Liver (tissue), 9 donors: ENCODE data around the gene CD46. TPM values are rescaled to one million over a fixed set of nuclear protein-coding genes. Genes with fewer than 3 reads are reported as not detected.

Experiments
- DNase-seq: peaks from one replicate; pipeline ENCODE4 v3.0.0-alpha.2; 2017; ENCODE audit warnings: low spot score
- H3K27ac ChIP-seq, 2 donors: one replicate each; pipeline ENCODE4 v1.7.0; 2013; ENCODE audit warnings: inconsistent platforms in 2 of 2, low read length in 2 of 2, control low read depth in 1 of 2, low read depth in 1 of 2, mild to moderate bottlenecking in 1 of 2
- H3K27me3 ChIP-seq, 4 donors: one replicate each; pipeline versions ENCODE4 v1.6.1 to v1.7.0; 2013; ENCODE audit warnings: low read length in 3 of 4, inconsistent platforms in 1 of 4, mild to moderate bottlenecking in 1 of 4, moderate library complexity in 1 of 4; ENCODE audit not compliant: control insufficient read depth in 4 of 4, insufficient read depth in 4 of 4
- H3K36me3 ChIP-seq, 4 donors: one replicate each; pipeline versions ENCODE4 v1.6.1 to v1.7.0; 2013; ENCODE audit warnings: low read length in 3 of 4, mild to moderate bottlenecking in 3 of 4, low read depth in 1 of 4, moderate library complexity in 1 of 4; ENCODE audit not compliant: control insufficient read depth in 4 of 4, insufficient read depth in 3 of 4
- H3K4me1 ChIP-seq, 4 donors: one replicate each; pipeline versions ENCODE4 v1.6.1 to v1.7.0; 2013; ENCODE audit warnings: low read length in 3 of 4, mild to moderate bottlenecking in 3 of 4, moderate library complexity in 1 of 4; ENCODE audit not compliant: control insufficient read depth in 4 of 4, insufficient read depth in 4 of 4
- H3K4me3 ChIP-seq, 3 donors: one replicate each; pipeline versions ENCODE4 v1.6.1 to v1.7.0; 2013; ENCODE audit warnings: low read length in 3 of 3, control low read depth in 1 of 3, low read depth in 1 of 3, mild to moderate bottlenecking in 1 of 3
- H3K9ac ChIP-seq, 2 donors: one replicate each; pipeline ENCODE4 v1.7.0; 2013; ENCODE audit warnings: low read length in 2 of 2, mild to moderate bottlenecking in 2 of 2, moderate library complexity in 2 of 2, control low read depth in 1 of 2, low read depth in 1 of 2
- H3K9me3 ChIP-seq, 4 donors: one replicate each; pipeline versions ENCODE4 v1.6.1 to v1.7.0; 2013; ENCODE audit warnings: low read length in 3 of 4; ENCODE audit not compliant: control insufficient read depth in 4 of 4
- ATF3 ChIP-seq: IDR thresholded peaks from 2 replicates; pipeline ENCODE4 v1.6.1; 2016; ENCODE audit warnings: antibody characterized with exemption
- EGR1 ChIP-seq, 2 donors: IDR thresholded peaks; 2 replicates each; pipeline ENCODE4 v1.6.1; 2016 to 2018; ENCODE audit warnings: antibody characterized with exemption in 2 of 2, low read depth in 2 of 2
- FOXA1 ChIP-seq: IDR thresholded peaks from 2 replicates; pipeline ENCODE4 v1.6.1; 2016; ENCODE audit warnings: antibody characterized with exemption
- FOXA2 ChIP-seq: IDR thresholded peaks from 2 replicates; pipeline ENCODE4 v1.6.1; 2016; ENCODE audit warnings: antibody characterized with exemption
- GABPA ChIP-seq, 2 donors: IDR thresholded peaks in 1 of 2; conservative IDR thresholded peaks in 1 of 2; 2 replicates each; pipeline ENCODE4 v1.6.1; 2016; ENCODE audit warnings: antibody characterized with exemption in 2 of 2, mild to moderate bottlenecking in 1 of 2, moderate library complexity in 1 of 2
- HNF4A ChIP-seq, 2 donors: conservative IDR thresholded peaks; 2 replicates each; pipeline ENCODE4 v1.6.1; 2016; ENCODE audit warnings: antibody characterized with exemption in 2 of 2, mild to moderate bottlenecking in 2 of 2
- JUND ChIP-seq, 2 donors: IDR thresholded peaks; 2 replicates each; pipeline ENCODE4 v1.6.1; 2016; ENCODE audit warnings: antibody characterized with exemption in 2 of 2
- NR2F2 ChIP-seq: IDR thresholded peaks from 2 replicates; pipeline ENCODE4 v1.6.1; 2016; ENCODE audit warnings: antibody characterized with exemption
- RAD21 ChIP-seq, 2 donors: IDR thresholded peaks; 2 replicates each; pipeline ENCODE4 v1.6.1; 2016; ENCODE audit warnings: antibody characterized with exemption in 2 of 2, mild to moderate bottlenecking in 2 of 2
- REST ChIP-seq: IDR thresholded peaks from 2 replicates; pipeline ENCODE4 v1.6.1; 2016; ENCODE audit warnings: antibody characterized with exemption, mild to moderate bottlenecking
- RXRA ChIP-seq, 2 donors: IDR thresholded peaks; 2 replicates each; pipeline ENCODE4 v1.6.1; 2017 to 2018; ENCODE audit warnings: antibody characterized with exemption in 2 of 2, mild to moderate bottlenecking in 1 of 2
- SP1 ChIP-seq: IDR thresholded peaks from 2 replicates; pipeline ENCODE4 v1.6.1; 2018; ENCODE audit warnings: antibody characterized with exemption, mild to moderate bottlenecking
- TAF1 ChIP-seq: conservative IDR thresholded peaks from 2 replicates; pipeline ENCODE4 v1.6.1; 2016; ENCODE audit warnings: antibody characterized with exemption, mild to moderate bottlenecking
- YY1 ChIP-seq: IDR thresholded peaks from 2 replicates; pipeline ENCODE4 v1.6.1; 2016; ENCODE audit warnings: antibody characterized with exemption, mild to moderate bottlenecking
- ZBTB33 ChIP-seq: IDR thresholded peaks from 2 replicates; pipeline ENCODE4 v1.6.1; 2016; ENCODE audit warnings: antibody characterized with exemption
- WGBS: extraction: QIAGEN DNeasy Blood & Tissue Kit; methylation state at CpG from one replicate; pipeline ENCODE4 v1.1.7; 2013; 5-methylcytosine and 5-hydroxymethylcytosine counted together
- polyA plus RNA-seq, 2 donors: library from polyadenylated mRNA; stranded (reverse) in 1 of 2; unstranded in 1 of 2; fragments of 200-250 nt in 1 of 2; fragments of >200 nt in 1 of 2; fragmentation: Nextera tagmentation in 1 of 2; extraction: Ambion mirVana in 1 of 2; gene quantifications; one replicate each; pipeline versions ENCODE4 v1.2.1 to v1.2.3, GENCODE V29; 2013 to 2015
- total RNA-seq, 2 donors: library from RNA; depleted of rRNA; stranded (reverse); fragments of >200 nt; gene quantifications; one replicate each; pipeline ENCODE4 v1.2.3, GENCODE V29; 2014
- TF ChIP-seq, protein P1 (sequence below): fragments of 150-350 bp; IDR thresholded peaks from 2 replicates; pipeline ENCODE4 v1.5.1; 2017; ENCODE audit warnings: improper control_type of control experiment, low read depth, low read length; ENCODE audit not compliant: missing input control
- TF ChIP-seq, protein P2 (sequence below): IDR thresholded peaks from 2 replicates; pipeline ENCODE4 v1.6.1; 2016; ENCODE audit warnings: antibody characterized with exemption
- donor health status: healthy.
- donor health status: healthy.
- donor health status: healthy.
- donor health status: healthy.
- donor health status: healthy.

The CD46 gene
- total and polyA plus RNA-seq, 4 donors, result 71.3 to 177 (median 121) TPM

DNA sequence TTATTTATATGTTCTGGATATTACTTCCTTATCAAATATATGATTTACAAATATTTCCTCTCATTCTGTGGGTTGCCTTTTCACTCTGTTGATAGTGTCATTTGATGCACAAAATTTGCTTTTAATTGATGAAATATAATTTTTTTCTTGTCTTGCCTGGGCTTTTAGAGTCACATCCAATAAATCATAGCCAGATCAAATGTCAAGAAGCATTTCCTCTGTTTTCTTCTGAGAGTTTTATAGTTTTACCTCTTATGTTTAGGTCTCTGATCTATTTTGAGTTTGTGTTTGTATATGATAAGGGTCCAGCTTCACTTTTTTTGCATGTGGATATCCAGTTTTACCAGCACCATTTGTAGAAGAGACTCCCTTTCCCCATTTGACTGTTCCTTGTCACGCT, 29.5 kb downstream of the CD46 start:
- WGBS, result 96% methylated on average over 1 of the region's 1 CpG
- Histone ChIP-seq H3K4me1 (no peaks in the 10 kb centered on the region), H3K4me3 (no peak overlapping the region), H3K36me3 (peaks cover 0 to 31% (median 16%) of the 10 kb centered on the region in 4 donors), H3K9me3 (no peaks in the 10 kb centered on the region), H3K27me3 (no peaks in the 10 kb centered on the region), H3K9ac (no peak overlapping the region), H3K27ac (no peak overlapping the region)
- TF ChIP-seq EGR1 (IDR thresholded peaks at IDR 0.05; ENCODE audit: low read depth in 2 of 2) (no peak), YY1 (no peak), RAD21 (IDR thresholded peaks at IDR 0.05) (no peak), ZBTB33 (no peak), FOXA2 (no peak), TAF1 (no peak), HNF4A (conservative IDR thresholded peaks at IDR 0.05) (no peak), SP1 (no peak), REST (no peak), ATF3 (no peak), JUND (IDR thresholded peaks at IDR 0.05) (no peak)
- TF ChIP-seq, protein P1, sequence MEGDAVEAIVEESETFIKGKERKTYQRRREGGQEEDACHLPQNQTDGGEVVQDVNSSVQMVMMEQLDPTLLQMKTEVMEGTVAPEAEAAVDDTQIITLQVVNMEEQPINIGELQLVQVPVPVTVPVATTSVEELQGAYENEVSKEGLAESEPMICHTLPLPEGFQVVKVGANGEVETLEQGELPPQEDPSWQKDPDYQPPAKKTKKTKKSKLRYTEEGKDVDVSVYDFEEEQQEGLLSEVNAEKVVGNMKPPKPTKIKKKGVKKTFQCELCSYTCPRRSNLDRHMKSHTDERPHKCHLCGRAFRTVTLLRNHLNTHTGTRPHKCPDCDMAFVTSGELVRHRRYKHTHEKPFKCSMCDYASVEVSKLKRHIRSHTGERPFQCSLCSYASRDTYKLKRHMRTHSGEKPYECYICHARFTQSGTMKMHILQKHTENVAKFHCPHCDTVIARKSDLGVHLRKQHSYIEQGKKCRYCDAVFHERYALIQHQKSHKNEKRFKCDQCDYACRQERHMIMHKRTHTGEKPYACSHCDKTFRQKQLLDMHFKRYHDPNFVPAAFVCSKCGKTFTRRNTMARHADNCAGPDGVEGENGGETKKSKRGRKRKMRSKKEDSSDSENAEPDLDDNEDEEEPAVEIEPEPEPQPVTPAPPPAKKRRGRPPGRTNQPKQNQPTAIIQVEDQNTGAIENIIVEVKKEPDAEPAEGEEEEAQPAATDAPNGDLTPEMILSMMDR, result no peak
- TF ChIP-seq, protein P2, sequence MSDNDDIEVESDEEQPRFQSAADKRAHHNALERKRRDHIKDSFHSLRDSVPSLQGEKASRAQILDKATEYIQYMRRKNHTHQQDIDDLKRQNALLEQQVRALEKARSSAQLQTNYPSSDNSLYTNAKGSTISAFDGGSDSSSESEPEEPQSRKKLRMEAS, result no peak
- no peak for DNase-seq

DNA sequence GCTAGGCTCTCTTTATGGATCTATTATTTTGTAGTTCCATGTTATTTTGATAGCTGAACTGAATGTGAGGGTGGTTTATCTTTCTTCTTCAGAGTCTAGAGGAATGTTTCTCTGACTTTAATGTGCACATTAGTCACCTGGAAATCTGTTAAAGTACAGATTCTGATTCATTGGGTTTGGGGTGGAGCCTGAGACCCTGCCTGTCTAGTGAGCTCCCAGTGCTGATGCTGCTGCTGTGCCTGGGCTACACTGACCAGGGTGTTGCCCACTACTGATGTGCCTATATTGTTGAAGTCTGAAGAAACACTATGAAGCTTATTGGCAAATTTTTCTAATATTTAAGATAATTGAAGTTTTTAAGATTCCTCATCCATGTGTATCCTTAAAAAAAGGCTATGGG, 35.9 kb downstream of the CD46 start:
- Histone ChIP-seq H3K27ac (no peak overlapping the region), H3K27me3 (no peaks in the 10 kb centered on the region), H3K9me3 (no peaks in the 10 kb centered on the region), H3K9ac (no peak overlapping the region), H3K4me3 (no peak overlapping the region), H3K36me3 (peaks cover 2 to 35% (median 24%) of the 10 kb centered on the region in 4 donors), H3K4me1 (no peaks in the 10 kb centered on the region)
- no peak for DNase-seq
- TF ChIP-seq SP1, result no peak
- TF ChIP-seq YY1, result no peak
- TF ChIP-seq, protein P1, result no peak
- TF ChIP-seq FOXA1, result no peak
- TF ChIP-seq RAD21 (IDR thresholded peaks at IDR 0.05), result no peak
- no peak for TF ChIP-seq ATF3
- TF ChIP-seq FOXA2, result no peak
- TF ChIP-seq, protein P2, result no peak
- TF ChIP-seq GABPA (IDR thresholded peaks at IDR 0.05 in 1 of 2, conservative IDR thresholded peaks at IDR 0.05 in 1 of 2), result no peak
- no peak for TF ChIP-seq REST
- no peak for TF ChIP-seq HNF4A (conservative IDR thresholded peaks at IDR 0.05)
- no peak for TF ChIP-seq JUND (IDR thresholded peaks at IDR 0.05)
- TF ChIP-seq RXRA (IDR thresholded peaks at IDR 0.05), result no peak
- TF ChIP-seq NR2F2, result no peak
